Stimulated activated CD8-positive, alpha-beta memory T cell treated with anti-CD3 and anti-CD28 coated beads, Interleukin-12 subunit alpha, Interleukin-12 subunit beta, amount 100 ng/mL, for 24 hours (primary cell): ENCODE results near the gene SLC8A3.
A peak's percentile ranks its signal among the peaks of the same experiment; 100 is the strongest.

Experiments
- DNase-seq: peaks from one replicate; pipeline ENCODE4 v3.0.0-alpha.2; 2020; ENCODE audit errors: extremely low read depth

The SLC8A3 gene

DNA sequence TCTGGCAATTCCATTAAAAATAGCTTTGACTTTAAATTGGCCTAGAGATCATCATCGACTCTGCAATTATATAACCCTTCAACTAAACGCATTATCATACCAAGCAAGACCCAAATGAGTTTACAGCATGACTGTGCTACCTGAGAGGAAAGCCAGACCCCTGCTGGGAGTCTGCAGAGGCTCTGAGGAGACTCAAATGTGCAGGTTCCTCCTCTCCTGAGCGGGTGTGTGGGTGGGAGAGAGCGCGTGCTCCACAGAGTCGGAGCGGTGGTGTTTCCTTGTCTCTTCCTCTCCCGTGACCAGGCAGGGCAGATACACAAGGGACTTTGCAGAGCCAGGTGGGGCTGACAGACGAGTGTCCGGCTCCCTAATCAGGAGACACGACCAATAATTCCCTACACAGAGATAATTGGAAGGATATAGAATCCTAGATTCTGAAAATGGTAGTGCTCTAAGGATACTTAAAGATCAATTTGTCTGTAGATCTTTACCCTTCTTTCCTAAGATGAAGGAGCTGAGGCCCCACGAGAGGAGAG lies 74.1 kb downstream of the SLC8A3 start:
- no peak for DNase-seq

GRCh38 chr14:70113211-70113610 lies 75.5 kb downstream of the SLC8A3 start:
- DNase-seq: no peak

- no peak for DNase-seq
Measured at GRCh38 chr14:70108419-70108818, 80.3 kb downstream of the SLC8A3 start.

- no peak for DNase-seq
Measured at GRCh38 chr14:70107309-70107708, 81.4 kb downstream of the SLC8A3 start.

GRCh38 chr14:70100071-70100470 lies 88.7 kb downstream of the SLC8A3 start:
- DNase-seq: no peak

DNA sequence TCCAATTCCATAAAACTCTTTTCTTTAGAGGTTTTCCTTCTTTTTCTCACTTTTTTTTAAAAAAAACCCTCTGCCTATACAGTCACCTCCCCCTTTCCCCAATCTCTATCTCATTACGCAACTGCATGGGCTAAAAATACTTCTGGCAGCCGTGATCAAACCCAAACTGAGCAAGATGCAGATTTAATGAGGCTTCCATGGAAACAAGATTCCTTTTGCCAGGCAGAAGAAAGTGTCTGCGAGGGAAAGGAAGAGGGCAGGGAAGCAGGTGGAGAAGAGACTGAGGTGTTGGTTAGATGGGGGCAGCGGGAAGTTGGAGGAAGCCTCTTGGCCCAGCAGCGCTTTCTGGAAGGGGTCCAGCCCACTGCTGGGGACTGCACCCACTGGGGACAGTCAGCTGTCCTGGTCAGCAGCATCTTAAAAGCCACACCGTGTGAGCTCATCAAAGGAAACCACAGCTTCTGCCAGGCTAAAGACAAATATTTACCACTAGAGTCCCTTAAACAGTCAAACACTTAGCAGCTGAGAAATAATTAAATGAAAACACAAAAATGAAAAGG lies 90.4 kb downstream of the SLC8A3 start:
- no peak for DNase-seq

DNA sequence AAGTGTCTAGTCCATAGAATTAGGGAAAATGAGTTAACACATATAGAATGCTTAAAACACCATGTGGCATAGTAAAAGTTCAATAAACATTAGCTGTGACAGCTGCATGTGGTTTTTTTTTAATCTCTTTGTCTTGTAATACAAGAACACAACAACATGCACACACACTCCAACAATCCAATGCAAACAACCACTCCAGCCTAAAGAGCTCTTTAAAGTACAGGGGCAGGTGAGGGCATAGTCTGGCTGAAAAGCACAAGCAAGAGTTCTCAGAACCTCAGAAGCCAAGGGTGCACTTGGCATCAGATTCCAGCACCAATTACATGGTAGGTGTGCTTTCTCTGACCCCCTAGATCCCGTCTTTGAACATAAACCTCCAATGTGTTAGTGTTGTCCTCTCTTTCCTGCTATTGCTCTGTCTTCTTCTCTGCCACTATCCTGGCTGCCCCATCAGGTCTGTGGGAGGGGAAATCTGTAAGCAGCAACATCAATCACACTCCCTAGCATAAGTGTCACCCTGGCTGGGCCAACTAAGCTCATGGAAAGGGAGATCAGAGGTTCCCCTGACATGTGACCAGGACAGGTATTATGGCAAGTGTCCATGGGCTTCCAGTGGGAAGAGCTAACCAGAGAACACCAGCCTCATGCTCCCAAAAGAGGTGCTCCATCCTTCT lies 91.0 kb downstream of the SLC8A3 start:
- no peak for DNase-seq

DNA sequence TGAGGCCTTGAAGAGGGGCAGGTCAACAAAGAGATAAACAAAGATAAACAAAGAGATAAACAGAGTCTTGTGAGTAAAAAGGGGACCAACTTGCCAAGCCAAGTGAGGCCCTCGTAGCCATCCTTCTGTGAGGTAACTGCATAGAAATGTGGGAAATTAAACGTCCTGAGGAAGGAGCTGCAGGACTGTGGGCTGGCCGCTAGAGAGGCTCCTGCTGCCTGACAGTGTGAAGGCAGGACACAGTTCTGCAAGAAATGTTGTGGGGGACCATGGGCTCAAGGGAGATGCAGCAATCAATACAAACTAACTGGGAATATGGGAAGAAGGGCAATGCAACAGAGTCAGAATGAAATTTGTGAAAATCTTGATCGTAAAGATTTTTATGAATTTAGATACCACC lies 91.9 kb downstream of the SLC8A3 start:
- no peak for DNase-seq

DNA sequence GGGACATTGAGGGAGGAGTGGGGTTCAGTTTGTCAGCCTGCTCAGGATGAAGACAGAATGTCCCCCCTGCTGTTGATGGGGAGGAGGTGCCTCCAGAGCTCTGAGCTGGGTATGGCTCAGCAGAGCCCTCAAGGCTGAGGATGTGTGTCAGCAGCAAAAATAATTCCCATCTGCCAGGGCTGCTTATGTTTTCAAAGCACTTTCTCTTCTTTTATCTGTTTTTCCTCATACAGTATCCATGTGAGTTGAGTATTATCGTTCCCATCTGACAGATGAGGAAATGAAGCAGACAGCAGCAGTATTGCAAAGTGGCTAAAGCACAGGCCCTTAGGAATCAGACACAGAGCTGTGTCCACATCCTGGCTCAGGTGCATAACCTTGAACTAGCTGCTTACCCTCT lies 94.1 kb downstream of the SLC8A3 start:
- no peak for DNase-seq

- DNase-seq: no peak
Measured at GRCh38 chr14:70094106-70094505, 94.6 kb downstream of the SLC8A3 start.

- no peak for DNase-seq
Measured at GRCh38 chr14:70093156-70093555, 95.6 kb downstream of the SLC8A3 start.

DNA sequence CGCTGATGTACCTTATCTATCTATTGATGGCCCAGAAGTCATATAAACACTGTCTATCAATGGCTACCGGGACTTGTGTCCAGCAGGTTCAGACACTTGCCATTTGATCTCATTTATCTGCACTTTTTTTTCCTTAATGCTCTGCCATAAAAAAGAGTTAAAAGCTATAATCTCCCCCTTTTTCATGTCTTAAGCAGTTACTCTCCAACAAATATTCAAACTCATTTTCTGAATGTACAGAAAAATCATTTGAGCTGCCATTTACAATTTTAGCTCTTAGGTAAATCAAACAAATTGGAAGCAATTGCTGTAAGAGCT lies 101.4 kb downstream of the SLC8A3 start:
- no peak for DNase-seq

DNA sequence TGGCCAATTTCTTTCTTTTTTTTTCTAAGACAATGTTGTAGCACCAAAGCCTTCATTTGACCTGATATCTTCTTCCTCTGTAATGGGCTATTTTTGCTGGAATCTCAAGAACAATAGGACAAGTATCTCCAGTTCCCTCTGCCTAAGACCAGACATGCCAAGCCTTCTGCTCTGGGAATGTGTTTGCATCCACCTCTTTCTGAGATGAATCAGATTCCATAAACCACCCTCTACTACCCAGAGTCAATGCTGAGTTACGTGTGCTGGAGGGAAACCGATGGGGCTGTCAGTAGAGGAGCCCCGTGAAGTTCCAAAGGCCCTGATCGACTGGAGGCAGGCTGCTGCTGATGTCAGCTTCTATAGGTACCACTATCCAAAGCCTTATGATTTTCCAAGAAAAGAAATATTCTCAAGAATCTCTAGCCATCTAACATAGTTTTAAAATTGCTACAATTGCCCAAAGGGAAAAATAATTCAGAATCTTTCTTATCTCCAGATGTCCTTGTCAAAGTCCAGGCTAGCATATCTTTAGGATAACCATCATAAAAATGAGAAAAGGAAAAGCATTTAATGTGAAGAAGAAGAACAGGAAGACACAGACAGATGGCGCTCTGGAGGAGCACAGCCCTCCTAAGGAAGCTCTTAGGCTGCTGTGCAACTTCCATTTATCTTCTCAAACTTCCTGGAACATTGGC lies 101.9 kb downstream of the SLC8A3 start:
- no peak for DNase-seq

GRCh38 chr14:70084226-70084625 lies 104.5 kb downstream of the SLC8A3 start:
- DNase-seq: no peak

- DNase-seq: no peak
Measured at GRCh38 chr14:70082394-70082793, 106.4 kb downstream of the SLC8A3 start.

DNA sequence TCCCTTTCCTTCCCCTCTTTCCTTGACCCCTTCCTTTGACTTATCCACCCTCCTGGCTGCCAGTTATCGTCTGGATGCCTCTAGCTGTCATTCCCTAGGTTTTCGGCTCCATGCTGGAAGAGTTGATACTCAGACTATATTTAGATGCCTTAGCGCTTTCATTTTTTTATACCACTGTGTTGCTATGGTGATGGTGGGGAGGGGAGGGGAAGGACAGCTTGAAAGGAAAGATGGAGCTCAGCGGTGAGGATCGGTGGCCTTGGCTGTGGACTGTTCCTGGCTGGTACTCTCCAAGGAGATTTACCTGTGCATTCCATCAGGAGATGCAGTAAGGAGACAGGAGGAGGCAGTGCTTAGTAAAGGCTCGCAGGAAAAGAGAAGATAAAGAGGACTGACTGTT lies 108.7 kb downstream of the SLC8A3 start:
- DNase-seq: no peak

DNA sequence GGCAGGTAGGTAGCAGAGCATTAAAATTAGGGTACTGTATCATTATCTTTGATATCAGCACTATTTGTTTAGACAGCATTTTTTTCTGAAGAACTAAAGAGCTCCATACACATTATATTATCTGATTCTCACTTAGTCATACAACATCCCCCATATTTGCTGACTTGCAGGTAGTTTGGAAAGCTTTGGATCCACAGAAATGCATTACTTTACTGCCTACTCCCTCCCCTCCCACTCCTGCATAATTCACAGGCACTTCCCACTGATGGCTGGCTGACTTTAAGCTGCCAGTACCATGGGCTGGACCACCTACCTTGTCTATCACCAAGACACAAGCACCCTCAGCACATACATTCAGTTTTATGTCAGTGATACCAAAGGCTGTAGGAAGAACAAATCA lies 110.4 kb downstream of the SLC8A3 start:
- no peak for DNase-seq

GRCh38 chr14:70077720-70078119 lies 111.0 kb downstream of the SLC8A3 start:
- no peak for DNase-seq

DNA sequence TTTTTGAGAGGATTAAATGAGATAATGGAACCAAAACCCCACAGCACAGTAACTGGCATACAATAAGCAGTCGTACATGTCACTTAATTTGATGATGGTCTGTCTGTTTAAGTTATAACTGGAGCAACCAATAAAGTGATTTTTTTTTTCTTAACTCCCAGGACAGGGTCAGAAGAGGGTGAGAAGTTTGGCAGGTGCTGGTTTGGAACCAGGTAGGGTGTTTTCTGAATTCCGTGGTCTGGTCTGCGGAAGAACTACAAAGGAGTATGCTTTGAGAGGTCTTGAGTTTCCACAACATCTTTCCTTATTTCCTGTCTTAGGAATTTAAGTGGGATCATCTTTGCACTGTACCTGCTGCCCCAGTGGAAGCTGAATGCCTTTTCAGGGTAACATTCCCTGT lies 111.7 kb downstream of the SLC8A3 start:
- DNase-seq: no peak

- DNase-seq: peak; percentile 3
Measured at GRCh38 chr14:70073924-70074566, 114.7 kb downstream of the SLC8A3 start.

DNA sequence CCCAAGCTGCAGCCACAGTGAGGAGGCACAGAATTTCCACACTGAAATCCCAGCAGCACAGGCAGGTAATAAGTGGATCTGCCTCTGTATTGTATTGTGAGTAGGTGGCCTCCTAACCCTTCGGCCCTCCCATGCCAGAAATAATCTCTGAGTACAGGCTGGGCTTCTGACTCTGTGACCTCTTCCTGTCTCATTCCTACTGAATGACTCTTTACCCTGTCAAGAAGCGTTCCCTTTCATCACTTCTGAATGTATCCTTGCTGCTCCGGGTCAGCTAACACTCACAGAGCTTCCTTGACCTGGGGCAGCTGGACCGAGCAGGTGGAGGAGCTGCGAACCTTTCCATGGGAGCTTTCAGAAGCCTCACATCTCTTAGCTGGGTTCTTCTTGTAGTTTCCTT lies 119.6 kb downstream of the SLC8A3 start:
- no peak for DNase-seq

- DNase-seq: no peak
Measured at GRCh38 chr14:70067810-70068209, 120.9 kb downstream of the SLC8A3 start.
